Activated naive CD4-positive, alpha-beta T cell treated with anti-CD3 and anti-CD28 coated beads, Interleukin-2, amount 50 U/mL, for 72 hours (primary cell): ENCODE data around the gene PSMB10. TPM values are rescaled to one million over a fixed set of nuclear protein-coding genes. Genes with fewer than 3 reads are reported as not detected.
"Not testable (repeated sequence)": the region's sequence is repeated elsewhere in the genome, so short reads cannot be mapped to it uniquely, and the experiment has no call there.

Source experiments
- ATAC-seq, 2 donors: fragments of 150-1000 bp; cut with Tn5 transposase; 2 replicates each; pipeline ENCODE4 v1.10.0; 2021; ENCODE audit warnings: mild to moderate bottlenecking in 2 of 2, moderate library complexity in 2 of 2
- DNase-seq, 2 donors: peaks; one replicate each; pipeline ENCODE4 v3.0.0; 2021 to 2022; ENCODE audit warnings: low spot score in 2 of 2
- H3K27ac Mint-ChIP-seq, 2 donors: one replicate each; pipeline ENCODE4 v1.8.0; 2022; ENCODE audit warnings: mild to moderate bottlenecking in 2 of 2, mixed read lengths in 2 of 2
- H3K36me3 Mint-ChIP-seq, 2 donors: one replicate each; pipeline ENCODE4 v1.8.0; 2022; ENCODE audit warnings: mixed read lengths in 2 of 2
- H3K9me3 Mint-ChIP-seq, 2 donors: one replicate each; pipeline ENCODE4 v1.8.0; 2022; ENCODE audit warnings: mixed read lengths in 2 of 2
- total RNA-seq, 2 donors: library from RNA; stranded (reverse); gene quantifications; one replicate each; pipeline ENCODE4 v1.2.3, GENCODE V29; 2022

The PSMB10 gene
- total RNA-seq, 2 donors from 2014 or later = 156 to 215 TPM

DNA sequence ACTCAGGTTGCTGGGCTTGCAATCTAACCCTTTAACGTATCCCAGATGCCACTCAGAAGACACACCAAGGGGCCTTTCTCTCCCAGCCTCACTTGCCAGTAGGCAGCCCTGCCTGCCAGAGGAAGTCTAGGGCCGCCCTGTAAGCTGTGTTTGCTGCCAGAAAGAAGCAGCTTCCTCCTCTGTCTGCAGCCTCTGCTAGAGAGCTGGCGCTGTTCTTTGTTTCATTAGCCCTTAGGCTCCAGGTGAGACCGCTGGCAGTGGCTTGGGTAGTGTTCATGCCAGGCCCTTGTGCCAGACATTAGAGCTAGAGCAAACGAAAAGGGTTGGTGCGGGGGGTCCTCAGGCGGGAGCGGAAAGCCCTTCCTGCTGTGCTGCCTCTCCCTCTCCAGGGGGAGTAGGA, 13.9 kb downstream of the PSMB10 start:
- ATAC-seq (no peak), DNase-seq (no peak)
- no peaks in the 10 kb centered on the region for H3K36me3 Mint-ChIP-seq
- H3K27ac Mint-ChIP-seq = peak overlapping the region; percentile 79 to 91
- no peaks in the 10 kb centered on the region for H3K9me3 Mint-ChIP-seq

DNA sequence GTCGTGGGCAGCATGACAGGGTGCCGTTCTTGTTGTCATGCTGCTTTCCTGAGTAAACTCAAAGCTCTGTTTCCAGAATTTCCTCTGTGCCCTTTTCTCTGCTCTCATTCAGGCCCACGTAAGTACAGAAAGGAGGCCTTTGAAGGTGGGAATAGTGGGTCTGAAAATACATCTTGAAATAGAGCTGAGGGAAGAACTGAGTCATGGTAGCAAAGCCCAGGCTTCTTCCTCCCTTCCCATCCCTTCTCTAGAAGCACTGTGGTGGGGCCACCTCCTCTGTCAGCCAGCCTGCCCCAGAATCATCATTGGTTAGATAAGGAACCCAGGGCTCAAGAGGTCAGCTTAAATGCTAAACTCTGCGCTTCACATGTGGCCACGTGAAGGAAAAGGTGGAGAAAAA, 14.4 kb downstream of the PSMB10 start:
- no peak for DNase-seq
- Mint-ChIP-seq H3K9me3 (no peaks in the 10 kb centered on the region), H3K27ac (peak overlapping the region; percentile 91 to 97), H3K36me3 (no peaks in the 10 kb centered on the region)
- no peak for ATAC-seq

DNA sequence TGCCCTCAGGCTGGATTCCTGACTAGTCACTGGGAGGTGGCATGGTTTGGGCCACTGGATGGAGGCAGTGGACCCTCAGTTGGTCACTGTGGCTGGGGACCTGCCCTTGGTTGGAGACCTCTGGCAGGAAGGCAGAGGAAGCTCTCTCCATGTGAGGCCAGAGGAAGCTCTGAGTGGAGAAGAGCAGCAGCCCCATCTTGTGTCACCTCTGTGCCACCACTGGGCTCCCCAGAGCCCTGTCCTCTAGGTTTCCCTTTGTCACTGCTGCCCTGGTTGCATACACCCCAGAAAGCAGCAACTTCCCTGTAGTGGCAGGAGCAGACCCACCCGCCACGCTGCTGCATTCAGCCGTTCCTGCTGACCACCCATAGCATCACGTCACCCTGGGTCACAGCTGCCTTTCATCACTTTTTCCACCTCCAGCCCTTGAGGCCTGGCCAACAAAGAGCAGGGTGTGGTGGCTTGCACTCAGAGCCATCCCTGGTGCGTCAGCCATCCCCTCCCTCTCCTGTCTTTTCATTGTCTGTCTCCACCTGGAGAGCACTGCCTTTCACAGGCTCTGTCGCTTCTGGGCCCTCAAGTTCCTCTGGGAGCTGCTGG, 16.9 kb downstream of the PSMB10 start:
- DNase-seq (no peak), ATAC-seq (no peak)
- Mint-ChIP-seq H3K27ac (peak overlapping the region in 1 of 2 donors; percentile 93), H3K9me3 (no peaks in the 10 kb centered on the region), H3K36me3 (no peaks in the 10 kb centered on the region)

DNA sequence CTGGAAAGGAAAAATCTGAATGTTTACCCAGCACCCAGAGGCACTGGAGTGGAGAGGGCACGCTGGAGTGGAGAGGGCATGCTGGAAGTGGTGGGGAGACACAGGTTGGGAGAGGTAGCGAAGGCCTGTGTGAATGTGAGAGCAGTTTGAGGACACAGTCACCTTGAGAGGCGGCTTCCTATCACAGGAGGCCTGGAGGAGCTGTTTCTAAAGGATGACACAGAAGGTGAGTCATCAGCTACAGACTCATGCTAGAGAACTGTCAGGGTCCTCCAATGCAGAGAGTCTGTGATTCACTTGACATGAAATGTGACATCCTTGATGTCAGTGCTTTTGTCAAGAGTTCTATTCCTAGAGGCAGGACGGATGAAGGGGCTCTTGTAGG, 18.8 kb downstream of the PSMB10 start:
- Mint-ChIP-seq H3K9me3 (no peaks in the 10 kb centered on the region), H3K36me3 (no peaks in the 10 kb centered on the region), H3K27ac (peak overlapping the region; percentile 93 to 94)
- ATAC-seq = peak; percentile 100
- DNase-seq = peak in 1 of 2 donors; percentile 51

DNA sequence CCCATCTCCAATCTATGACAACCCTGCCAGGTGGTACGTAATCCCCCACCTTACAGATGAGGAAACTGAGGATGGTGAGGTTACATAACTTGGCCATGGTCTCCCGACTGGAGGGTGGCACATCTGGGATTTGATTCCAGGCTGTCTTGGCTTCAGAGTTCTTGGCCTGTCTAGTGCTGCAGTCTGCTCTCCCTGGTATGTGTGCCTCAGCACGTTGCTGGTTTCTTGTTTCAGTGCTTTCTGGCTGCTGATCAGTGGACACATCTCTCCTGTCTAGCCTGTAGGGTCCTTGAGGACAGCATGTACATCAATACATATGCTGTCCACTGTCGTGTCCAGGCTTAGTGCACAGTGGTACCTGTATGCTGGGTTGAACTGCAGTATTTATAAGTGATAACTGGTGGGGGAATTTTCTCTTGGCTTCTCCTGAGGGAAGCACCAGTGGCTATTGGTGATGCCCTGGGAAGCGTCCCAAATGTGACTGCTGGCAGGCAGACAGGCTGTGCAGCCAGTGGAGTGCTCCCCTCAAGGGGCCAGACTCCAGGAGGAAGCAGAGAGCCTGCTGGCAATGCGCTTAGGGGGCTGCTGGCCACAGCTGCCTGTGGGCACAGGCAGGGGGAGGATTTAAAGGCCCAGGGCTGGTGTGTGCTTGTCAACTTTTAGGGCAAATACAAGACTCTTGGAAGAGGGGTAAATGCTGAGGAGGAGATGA, 19.4 kb downstream of the PSMB10 start:
- Mint-ChIP-seq H3K36me3 (no peaks in the 10 kb centered on the region), H3K9me3 (no peaks in the 10 kb centered on the region), H3K27ac (peak overlapping the region; percentile 93 to 94)
- DNase-seq (no peak), ATAC-seq (peak in 1 of 2 donors; percentile 20)

DNA sequence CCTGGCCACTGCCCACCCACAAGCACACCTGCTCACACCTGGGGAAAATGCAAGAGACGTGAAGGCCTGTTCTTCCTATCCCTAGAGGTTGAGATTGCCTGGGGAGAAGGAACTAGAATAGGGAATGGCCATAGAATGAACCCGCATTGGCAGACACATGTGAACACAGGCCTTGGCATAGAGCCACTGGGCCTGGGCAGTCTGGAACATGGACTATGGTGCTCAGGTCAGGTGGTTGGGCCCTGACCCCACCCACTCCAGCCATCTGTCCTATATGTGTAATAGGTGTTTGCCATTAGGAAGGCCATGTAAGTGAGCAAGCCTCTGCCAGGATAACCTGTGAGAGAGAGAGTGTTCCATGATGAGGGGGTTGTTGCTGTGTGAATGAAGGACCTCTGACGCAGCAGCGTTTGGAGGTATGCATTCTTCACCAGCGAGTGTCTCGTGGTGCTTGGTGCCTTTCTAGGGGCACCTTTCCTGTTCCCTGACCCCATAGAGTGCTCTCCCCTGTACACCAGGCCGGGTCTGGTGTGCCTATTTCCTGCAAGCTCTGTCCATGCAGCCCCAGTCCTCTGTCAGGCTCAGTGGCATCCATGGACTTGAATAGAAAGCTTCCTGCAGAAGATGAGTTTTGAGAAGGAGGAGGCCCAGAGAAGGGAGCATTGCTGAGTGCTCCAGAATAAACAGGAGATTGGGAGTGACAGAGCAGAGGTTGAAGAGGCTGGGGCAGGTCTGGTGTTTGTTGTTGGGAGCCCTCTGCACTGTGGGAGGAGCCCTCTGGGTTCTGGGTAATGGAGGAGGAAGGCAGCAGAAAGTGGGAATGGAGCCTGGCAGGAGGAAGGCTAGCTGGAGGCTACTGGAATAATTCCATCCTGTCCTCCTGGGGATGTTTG, 20.6 kb downstream of the PSMB10 start:
- H3K36me3 Mint-ChIP-seq = no peaks in the 10 kb centered on the region
- H3K9me3 Mint-ChIP-seq = no peaks in the 10 kb centered on the region
- DNase-seq = no peak
- ATAC-seq = no peak
- H3K27ac Mint-ChIP-seq = peak overlapping the region in 1 of 2 donors; percentile 34

DNA sequence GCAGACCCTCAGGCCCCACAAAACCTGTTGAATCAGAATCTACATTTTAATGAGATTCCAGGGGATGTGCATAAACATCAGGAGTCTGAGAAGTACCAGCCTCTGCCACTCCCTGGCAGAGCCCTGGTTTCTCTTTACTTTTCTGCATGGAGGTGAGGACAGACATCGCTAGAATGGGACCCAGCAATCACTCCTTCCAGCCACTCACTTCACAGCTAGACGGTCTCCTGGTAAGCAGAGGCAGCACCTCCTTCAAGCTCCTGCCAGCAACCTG, 21.2 kb downstream of the PSMB10 start:
- H3K36me3 Mint-ChIP-seq, ATAC-seq: not testable (repeated sequence)

DNA sequence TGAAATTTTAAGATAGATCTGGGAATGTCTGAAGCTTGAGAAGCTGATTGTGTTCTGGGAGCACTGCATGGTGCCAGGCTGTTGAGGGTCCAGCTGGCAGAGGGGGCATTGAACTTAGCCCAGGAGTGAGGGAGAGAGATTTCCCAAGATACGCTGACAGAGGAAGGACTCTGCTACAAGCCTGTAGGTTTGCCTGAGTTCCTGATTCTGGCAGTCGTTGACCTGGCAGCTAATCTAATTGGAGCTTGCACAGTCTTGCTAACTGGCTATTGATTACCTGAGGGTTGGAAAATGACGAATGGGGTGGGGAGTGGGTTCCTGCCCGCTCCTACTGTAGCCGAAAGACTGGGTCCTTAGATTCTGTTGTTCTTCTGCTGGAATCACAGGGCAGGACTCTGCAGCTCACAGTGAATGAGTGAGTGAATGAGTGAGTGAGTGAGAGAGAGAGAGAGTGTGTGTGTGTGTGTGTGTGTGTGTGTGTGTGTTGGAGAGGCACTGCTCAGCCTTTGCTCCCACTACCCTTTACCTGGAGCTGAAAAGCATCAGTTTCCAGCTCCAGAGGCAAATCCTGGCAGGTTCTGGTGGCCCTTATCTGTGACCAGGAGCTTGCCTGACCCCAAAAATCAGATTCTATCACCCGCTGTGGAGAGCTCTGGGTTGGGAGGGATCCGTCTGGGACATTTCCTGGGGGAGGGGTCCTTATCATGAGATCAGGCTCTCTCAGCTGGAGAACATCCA, 21.7 kb downstream of the PSMB10 start:
- Mint-ChIP-seq H3K36me3 (no peaks in the 10 kb centered on the region), H3K27ac (peak overlapping the region in 1 of 2 donors; percentile 65), H3K9me3 (no peaks in the 10 kb centered on the region)
- DNase-seq (no peak), ATAC-seq (no peak)

More for the DNA sequence above, 21.2 kb downstream of the PSMB10 start:
- H3K27ac Mint-ChIP-seq, H3K9me3 Mint-ChIP-seq, DNase-seq: not testable (repeated sequence)

DNA sequence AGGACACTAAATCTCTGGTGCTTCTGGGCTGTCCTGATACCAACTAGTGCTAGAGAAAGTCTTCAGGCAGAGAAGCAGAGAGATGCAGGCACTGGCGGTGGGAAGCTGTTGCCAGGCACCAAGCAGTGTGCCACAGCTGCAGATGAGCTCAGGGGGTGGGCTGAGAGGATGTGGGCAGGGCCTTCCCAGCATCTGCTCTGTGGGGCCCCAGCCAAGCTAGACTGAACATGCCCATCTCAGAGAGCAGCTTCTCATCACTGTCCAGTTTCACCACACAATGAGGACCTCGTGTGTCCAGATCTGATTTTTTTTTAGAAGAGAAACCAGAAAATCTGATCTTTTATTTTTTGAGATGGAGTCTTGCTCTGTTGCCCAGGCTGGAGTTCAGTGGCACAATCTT, 26.5 kb downstream of the PSMB10 start:
- Mint-ChIP-seq H3K36me3 (no peaks in the 10 kb centered on the region), H3K27ac (peak overlapping the region; percentile 46 to 80), H3K9me3 (no peaks in the 10 kb centered on the region)
- DNase-seq (peak in 1 of 2 donors; percentile 38), ATAC-seq (peak; percentile 90)

DNA sequence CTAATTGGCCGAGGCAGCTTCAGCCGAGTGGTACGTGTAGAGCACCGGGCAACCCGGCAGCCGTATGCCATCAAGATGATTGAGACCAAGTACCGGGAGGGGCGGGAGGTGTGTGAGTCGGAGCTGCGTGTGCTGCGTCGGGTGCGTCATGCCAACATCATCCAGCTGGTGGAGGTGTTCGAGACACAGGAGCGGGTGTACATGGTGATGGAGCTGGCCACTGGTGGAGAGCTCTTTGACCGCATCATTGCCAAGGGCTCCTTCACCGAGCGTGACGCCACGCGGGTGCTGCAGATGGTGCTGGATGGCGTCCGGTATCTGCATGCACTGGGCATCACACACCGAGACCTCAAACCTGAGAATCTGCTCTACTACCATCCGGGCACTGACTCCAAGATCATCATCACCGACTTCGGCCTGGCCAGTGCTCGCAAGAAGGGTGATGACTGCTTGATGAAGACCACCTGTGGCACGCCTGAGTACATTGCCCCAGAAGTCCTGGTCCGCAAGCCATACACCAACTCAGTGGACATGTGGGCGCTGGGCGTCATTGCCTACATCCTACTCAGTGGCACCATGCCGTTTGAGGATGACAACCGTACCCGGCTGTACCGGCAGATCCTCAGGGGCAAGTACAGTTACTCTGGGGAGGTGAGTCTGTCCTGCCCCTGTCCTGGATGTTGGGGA, 27.5 kb downstream of the PSMB10 start:
- H3K36me3 Mint-ChIP-seq = no peaks in the 10 kb centered on the region

DNA sequence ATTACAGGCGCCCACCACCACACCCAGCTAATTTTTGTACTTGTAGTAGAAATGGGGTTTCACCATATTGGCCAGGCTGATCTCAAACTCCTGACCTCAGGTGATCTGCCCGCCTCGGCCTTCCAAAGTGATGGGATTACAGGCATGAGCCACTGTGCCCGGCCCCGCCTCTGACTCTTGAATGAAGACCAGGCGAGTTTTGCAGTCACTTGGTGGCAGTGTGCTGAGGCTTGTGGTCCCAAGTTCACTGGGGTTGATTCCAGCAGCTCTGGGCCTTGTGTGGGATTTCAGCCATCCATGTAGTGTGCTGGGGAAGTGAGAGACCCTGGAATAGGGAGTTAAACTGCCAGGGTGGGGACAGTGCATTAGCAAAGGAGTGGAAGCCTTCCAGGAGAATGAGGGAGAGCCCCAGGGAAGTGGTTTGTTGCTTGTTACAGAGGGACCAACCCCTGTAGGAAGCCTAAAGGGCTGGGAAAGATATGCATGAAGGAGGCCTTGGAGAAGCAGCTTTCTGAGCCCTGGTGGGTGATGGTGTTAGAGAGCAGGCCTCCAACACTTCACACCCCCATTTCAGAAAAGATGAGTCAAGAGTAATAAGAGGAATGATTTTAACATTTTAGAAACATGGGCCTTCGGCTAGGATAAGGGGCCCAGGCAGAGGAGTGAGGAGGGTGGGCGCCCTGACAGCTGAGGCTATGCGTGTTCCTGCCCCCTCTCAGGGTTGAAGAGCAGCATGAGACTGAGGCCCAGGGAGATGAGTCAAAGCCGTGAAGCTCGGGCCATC, 29.1 kb downstream of the PSMB10 start:
- Mint-ChIP-seq H3K27ac (peak overlapping the region; percentile 0 to 72), H3K36me3 (no peaks in the 10 kb centered on the region), H3K9me3 (no peaks in the 10 kb centered on the region)
- ATAC-seq (no peak), DNase-seq (no peak)

More for the DNA sequence above, 27.5 kb downstream of the PSMB10 start:
- Mint-ChIP-seq H3K27ac (peak overlapping the region; percentile 72 to 80), H3K9me3 (no peaks in the 10 kb centered on the region)
- ATAC-seq (no peak), DNase-seq (no peak)

DNA sequence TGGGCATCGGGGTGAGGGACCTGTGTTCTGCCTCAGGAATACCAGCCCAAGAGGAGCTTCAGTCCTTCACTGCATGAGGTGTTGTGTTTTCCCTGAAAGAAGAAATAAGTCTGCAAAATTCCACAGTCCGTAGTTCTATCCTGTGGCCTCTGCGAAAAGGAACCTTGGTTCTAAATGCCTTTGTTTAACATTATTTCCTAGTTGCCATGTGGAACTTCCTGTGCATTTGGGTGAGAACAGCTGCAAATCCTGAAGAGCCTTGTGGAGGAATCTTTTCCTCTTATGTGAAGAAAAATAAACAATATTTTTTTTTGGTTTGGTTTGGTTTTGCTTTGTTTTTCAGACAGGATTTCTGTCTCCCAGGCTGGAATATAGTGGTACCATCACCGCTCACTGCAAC, 33.8 kb downstream of the PSMB10 start:
- Mint-ChIP-seq H3K36me3 (no peaks in the 10 kb centered on the region), H3K27ac (no peak overlapping the region), H3K9me3 (no peaks in the 10 kb centered on the region)
- no peak for DNase-seq
- ATAC-seq = no peak

DNA sequence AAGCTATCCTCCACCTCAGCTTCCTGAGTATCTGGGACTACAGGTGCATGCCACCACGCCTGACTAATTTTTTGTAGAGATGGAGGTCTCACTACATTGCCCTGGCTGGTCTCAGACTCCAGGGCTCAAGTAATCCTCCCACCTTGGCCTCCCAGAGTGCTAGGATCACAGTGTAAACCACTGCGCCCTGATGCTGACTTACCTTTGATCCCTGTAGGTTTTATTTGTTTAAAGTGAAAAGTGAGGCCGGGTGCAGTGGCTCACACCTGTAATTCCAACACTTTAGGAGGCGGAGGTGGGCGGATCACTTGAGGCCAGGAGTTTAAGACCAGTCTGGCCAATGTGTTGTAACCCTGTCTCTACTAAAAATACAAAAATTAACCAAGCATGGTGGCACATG, 34.9 kb downstream of the PSMB10 start:
- Mint-ChIP-seq H3K9me3 (no peaks in the 10 kb centered on the region), H3K36me3 (no peaks in the 10 kb centered on the region), H3K27ac (peak overlapping the region in 1 of 2 donors; percentile 22)
- no peak for ATAC-seq
- DNase-seq = no peak

DNA sequence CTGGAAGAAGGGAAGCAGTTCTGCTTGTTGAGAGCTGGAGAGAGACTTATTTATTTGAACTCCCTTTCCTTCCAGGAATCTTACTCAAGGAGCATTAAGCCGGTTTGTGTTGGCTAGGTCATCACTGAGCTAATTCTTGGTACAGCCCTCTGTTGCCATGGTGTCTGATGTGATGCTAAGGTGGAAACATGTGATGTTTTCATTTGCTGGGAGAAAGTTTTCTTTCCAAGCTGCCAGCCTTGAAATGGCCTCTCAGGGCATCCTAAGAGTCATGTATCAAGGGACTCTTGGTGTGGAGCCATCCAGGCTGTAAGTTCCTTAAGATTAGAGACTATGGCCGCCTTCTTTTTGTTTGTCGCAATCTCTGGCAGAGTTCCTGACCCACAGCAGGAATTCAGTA, 39.4 kb downstream of the PSMB10 start:
- H3K27ac Mint-ChIP-seq = no peak overlapping the region
- ATAC-seq (no peak), DNase-seq (no peak)
- peaks cover 4 to 7% of the 10 kb centered on the region in 2 donors for H3K36me3 Mint-ChIP-seq
- no peaks in the 10 kb centered on the region for H3K9me3 Mint-ChIP-seq

DNA sequence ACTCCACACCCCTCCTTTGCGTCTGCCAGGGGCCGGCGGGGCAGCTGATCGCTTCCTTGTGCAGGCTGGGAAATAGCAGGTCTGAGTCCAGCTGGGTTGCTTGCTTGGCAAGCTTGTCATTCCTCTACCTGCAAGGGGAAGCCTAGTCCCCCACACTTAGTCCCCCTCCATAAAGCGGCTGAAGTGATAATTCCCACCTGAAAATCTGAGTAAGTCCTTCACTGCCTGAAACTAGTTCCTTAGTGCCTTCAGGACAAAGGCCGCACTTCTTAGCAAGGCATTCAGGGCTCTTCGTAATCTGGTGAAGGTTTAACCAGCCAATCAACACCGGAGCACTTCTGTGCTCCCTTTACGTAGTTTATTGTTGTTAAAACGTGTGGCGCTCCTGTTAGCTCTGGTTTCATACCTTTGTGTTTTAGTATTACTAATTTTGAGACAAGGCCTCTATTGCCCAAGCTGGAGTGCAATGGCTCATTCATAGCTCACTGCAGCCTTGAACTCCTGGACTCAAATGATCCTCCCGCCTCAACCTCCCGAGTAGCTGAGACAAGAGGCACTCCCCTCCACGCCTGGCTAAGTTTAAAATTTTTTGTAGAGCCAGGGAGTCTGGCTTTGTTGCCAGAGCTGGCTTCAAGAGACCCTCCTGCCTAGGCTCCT, 42.8 kb downstream of the PSMB10 start:
- Mint-ChIP-seq H3K9me3 (no peaks in the 10 kb centered on the region), H3K36me3 (peaks cover 4 to 7% of the 10 kb centered on the region in 2 donors), H3K27ac (peak overlapping the region; percentile 94 to 97)
- no peak for DNase-seq
- no peak for ATAC-seq
